Transverse colon (tissue), 4 donors: ENCODE data around the gene TMOD3.

Experiments
- EP300 ChIP-seq: sonication (generic); formaldehyde crosslinking; IDR thresholded peaks from one replicate; pipeline ENCODE4 v1.6.1; 2017; ENCODE audit warnings: antibody characterized with exemption, low read depth
- POLR2A ChIP-seq: fragments of 450-650 bp; IDR thresholded peaks from one replicate; pipeline ENCODE4 v1.6.1; 2016; ENCODE audit warnings: antibody characterized with exemption, mild to moderate bottlenecking, moderate library complexity
- POLR2AphosphoS5 ChIP-seq, 3 donors: sonication (generic); formaldehyde crosslinking; IDR thresholded peaks; one replicate each; pipeline ENCODE4 v1.6.1; 2016; ENCODE audit warnings: antibody characterized with exemption in 3 of 3
- TF ChIP-seq, protein P1 (sequence below), 5 experiments: fragments of 200-600 bp in 3 of 5; fragments of 450-650 bp in 2 of 5; sonication (generic) in 3 of 5; IDR thresholded peaks; 1 replicate in 2 of 5; 2 replicates in 3 of 5; pipeline ENCODE4 v1.5.1; 2016 to 2017; ENCODE audit warnings: antibody characterized with exemption in 5 of 5, inconsistent platforms in 3 of 5, mild to moderate bottlenecking in 2 of 5, moderate library complexity in 1 of 5

- TF ChIP-seq, protein P1, sequence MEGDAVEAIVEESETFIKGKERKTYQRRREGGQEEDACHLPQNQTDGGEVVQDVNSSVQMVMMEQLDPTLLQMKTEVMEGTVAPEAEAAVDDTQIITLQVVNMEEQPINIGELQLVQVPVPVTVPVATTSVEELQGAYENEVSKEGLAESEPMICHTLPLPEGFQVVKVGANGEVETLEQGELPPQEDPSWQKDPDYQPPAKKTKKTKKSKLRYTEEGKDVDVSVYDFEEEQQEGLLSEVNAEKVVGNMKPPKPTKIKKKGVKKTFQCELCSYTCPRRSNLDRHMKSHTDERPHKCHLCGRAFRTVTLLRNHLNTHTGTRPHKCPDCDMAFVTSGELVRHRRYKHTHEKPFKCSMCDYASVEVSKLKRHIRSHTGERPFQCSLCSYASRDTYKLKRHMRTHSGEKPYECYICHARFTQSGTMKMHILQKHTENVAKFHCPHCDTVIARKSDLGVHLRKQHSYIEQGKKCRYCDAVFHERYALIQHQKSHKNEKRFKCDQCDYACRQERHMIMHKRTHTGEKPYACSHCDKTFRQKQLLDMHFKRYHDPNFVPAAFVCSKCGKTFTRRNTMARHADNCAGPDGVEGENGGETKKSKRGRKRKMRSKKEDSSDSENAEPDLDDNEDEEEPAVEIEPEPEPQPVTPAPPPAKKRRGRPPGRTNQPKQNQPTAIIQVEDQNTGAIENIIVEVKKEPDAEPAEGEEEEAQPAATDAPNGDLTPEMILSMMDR (IDR thresholded peaks at IDR 0.05), result no peak
- TF ChIP-seq EP300, result no peak
- no peak for TF ChIP-seq POLR2A
- no peak for TF ChIP-seq POLR2AphosphoS5 (IDR thresholded peaks at IDR 0.05)
Measured at GRCh38 chr15:51904931-51905330, 75.5 kb downstream of the TMOD3 start.
